Sigmoid colon (tissue), 4 donors: Measurements from ENCODE around the gene FERMT2.

ENCODE experiments used
- EP300 ChIP-seq, 4 donors: sonication (generic); formaldehyde crosslinking; IDR thresholded peaks; one replicate each; pipeline ENCODE4 v1.6.1; 2017; ENCODE audit warnings: antibody characterized with exemption in 4 of 4
- POLR2A ChIP-seq, 2 donors: fragments of 450-650 bp; IDR thresholded peaks; one replicate each; pipeline ENCODE4 v1.6.1; 2016; ENCODE audit warnings: antibody characterized with exemption in 2 of 2, mild to moderate bottlenecking in 2 of 2, moderate library complexity in 2 of 2
- POLR2AphosphoS5 ChIP-seq, 4 donors: sonication (generic); formaldehyde crosslinking; IDR thresholded peaks; one replicate each; pipeline ENCODE4 v1.6.1; 2017; ENCODE audit warnings: antibody characterized with exemption in 4 of 4
- TF ChIP-seq, protein P1 (sequence below), 4 experiments: fragments of 450-650 bp in 3 of 4; fragments of 200-600 bp in 1 of 4; IDR thresholded peaks; one replicate each; pipeline ENCODE4 v1.5.1; 2016 to 2019; ENCODE audit warnings: antibody characterized with exemption in 4 of 4, mild to moderate bottlenecking in 3 of 4, moderate library complexity in 2 of 4

DNA sequence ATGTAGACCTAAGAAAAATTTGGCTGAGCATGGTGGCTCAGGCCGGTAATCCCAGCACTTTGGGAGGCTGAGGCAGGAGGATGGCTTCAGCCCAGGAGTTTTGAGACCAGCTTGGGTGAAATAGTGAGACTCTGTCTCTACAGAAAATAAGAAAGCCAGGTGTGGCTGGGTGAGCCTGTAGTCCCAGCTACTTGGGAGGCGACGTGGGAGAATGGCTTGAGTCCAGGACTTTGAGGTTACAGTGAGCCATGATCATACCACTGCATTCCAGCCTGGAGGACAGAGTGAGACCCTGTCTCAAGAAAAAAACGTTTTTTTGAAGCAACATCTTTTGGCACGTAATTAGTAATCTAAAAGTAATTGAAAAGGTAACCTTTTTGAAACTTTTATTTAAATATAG, 70.9 kb downstream of the FERMT2 start:
- TF ChIP-seq POLR2A (IDR thresholded peaks at IDR 0.05): no peak
- TF ChIP-seq POLR2AphosphoS5 (IDR thresholded peaks at IDR 0.05): peak in 1 of 4 donors; percentile 6
- TF ChIP-seq, protein P1, sequence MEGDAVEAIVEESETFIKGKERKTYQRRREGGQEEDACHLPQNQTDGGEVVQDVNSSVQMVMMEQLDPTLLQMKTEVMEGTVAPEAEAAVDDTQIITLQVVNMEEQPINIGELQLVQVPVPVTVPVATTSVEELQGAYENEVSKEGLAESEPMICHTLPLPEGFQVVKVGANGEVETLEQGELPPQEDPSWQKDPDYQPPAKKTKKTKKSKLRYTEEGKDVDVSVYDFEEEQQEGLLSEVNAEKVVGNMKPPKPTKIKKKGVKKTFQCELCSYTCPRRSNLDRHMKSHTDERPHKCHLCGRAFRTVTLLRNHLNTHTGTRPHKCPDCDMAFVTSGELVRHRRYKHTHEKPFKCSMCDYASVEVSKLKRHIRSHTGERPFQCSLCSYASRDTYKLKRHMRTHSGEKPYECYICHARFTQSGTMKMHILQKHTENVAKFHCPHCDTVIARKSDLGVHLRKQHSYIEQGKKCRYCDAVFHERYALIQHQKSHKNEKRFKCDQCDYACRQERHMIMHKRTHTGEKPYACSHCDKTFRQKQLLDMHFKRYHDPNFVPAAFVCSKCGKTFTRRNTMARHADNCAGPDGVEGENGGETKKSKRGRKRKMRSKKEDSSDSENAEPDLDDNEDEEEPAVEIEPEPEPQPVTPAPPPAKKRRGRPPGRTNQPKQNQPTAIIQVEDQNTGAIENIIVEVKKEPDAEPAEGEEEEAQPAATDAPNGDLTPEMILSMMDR (IDR thresholded peaks at IDR 0.05): no peak
- no peak for TF ChIP-seq EP300 (IDR thresholded peaks at IDR 0.05)
